GM06990 (cell line): Measurements from ENCODE around the gene ARHGEF10L.
"Not testable (repeated sequence)": the region's sequence is repeated elsewhere in the genome, so short reads cannot be mapped to it uniquely, and the experiment has no call there.

ENCODE experiments used
- DNase-seq: peaks from one replicate; pipeline ENCODE4 v3.0.0-alpha.2; 2011; ENCODE audit not compliant: insufficient read length; ENCODE audit errors: extremely low read depth
- H3K27me3 ChIP-seq: replicated peaks from 2 replicates; pipeline ENCODE4 v1.6.0; 2011; ENCODE audit warnings: low read length; ENCODE audit not compliant: control insufficient read depth, insufficient read depth
- H3K36me3 ChIP-seq: 2 replicates; pipeline ENCODE4 v1.5.1; 2011; ENCODE audit warnings: low read length; ENCODE audit not compliant: control insufficient read depth, insufficient read depth
- H3K4me3 ChIP-seq: replicated peaks from 2 replicates; pipeline ENCODE4 v1.5.1; 2011; ENCODE audit warnings: low read depth, mild to moderate bottlenecking, control low read depth, low read length
- CTCF ChIP-seq: IDR thresholded peaks from 2 replicates; pipeline ENCODE4 v1.5.1; 2011; ENCODE audit warnings: low read length, control low read depth, mild to moderate bottlenecking, inconsistent platforms; ENCODE audit not compliant: insufficient read depth, poor library complexity, severe bottlenecking

ARHGEF10L gene

GRCh38 chr1:17624611-17625233, 85.2 kb downstream of the ARHGEF10L start:
- DNase-seq = no peak
- no peaks in the 10 kb centered on the region for H3K36me3 ChIP-seq

GRCh38 chr1:17627239-17628052, 87.9 kb downstream of the ARHGEF10L start:
- no peak overlapping the region for H3K4me3 ChIP-seq
- no peaks in the 10 kb centered on the region for H3K36me3 ChIP-seq
- no peaks in the 10 kb centered on the region for H3K27me3 ChIP-seq
- no peak for TF ChIP-seq CTCF
- no peak for DNase-seq

More at GRCh38 chr1:17624611-17625233, 85.2 kb downstream of the ARHGEF10L start:
- TF ChIP-seq CTCF = no peak
- Histone ChIP-seq H3K27me3 (peaks cover 3% of the 10 kb centered on the region), H3K4me3 (no peak overlapping the region)

- not testable (repeated sequence) for DNase-seq, H3K36me3 ChIP-seq, H3K27me3 ChIP-seq, H3K4me3 ChIP-seq
Observed at GRCh38 chr1:17629046-17629445, 89.5 kb downstream of the ARHGEF10L start.

GRCh38 chr1:17629460-17629859, 90.0 kb downstream of the ARHGEF10L start:
- DNase-seq = no peak
- Histone ChIP-seq H3K27me3 (no peaks in the 10 kb centered on the region), H3K36me3 (no peaks in the 10 kb centered on the region), H3K4me3 (no peak overlapping the region)
- peak; percentile 30 for TF ChIP-seq CTCF

GRCh38 chr1:17630048-17630830, 90.7 kb downstream of the ARHGEF10L start:
- Histone ChIP-seq H3K27me3 (no peaks in the 10 kb centered on the region; the same call in 1 of the 2 replicates), H3K4me3 (no peak overlapping the region), H3K36me3 (no peaks in the 10 kb centered on the region)
- no peak for TF ChIP-seq CTCF
- DNase-seq = no peak

GRCh38 chr1:17630986-17631385, 91.5 kb downstream of the ARHGEF10L start:
- no peak for DNase-seq
- no peak overlapping the region for H3K4me3 ChIP-seq
- no peaks in the 10 kb centered on the region for H3K36me3 ChIP-seq
- no peak for TF ChIP-seq CTCF
- H3K27me3 ChIP-seq = no peaks in the 10 kb centered on the region; the same call in 1 of the 2 replicates
